Fibroblast of lung (primary cell): ENCODE data around the gene WFDC10B. TPM values are rescaled to one million over a fixed set of nuclear protein-coding genes. Genes with fewer than 3 reads are reported as not detected.
"Not testable (repeated sequence)": the region's sequence is repeated elsewhere in the genome, so short reads cannot be mapped to it uniquely, and the experiment has no call there.

ENCODE experiments used
- DNase-seq, 2 donors: peaks; one replicate each; pipeline versions ENCODE4 v3.0.0 to v3.0.0-alpha.2; 2010; ENCODE audit warnings: low read depth in 2 of 2
- H2AFZ ChIP-seq: 2 replicates; pipeline ENCODE4 v1.5.1; 2012; ENCODE audit warnings: low read length, control low read depth, inconsistent platforms
- H3K27ac ChIP-seq: 2 replicates; pipeline ENCODE4 v1.5.1; 2011; ENCODE audit warnings: low read length, control low read depth; ENCODE audit not compliant: insufficient read depth
- H3K27me3 ChIP-seq: 2 replicates; pipeline ENCODE4 v1.5.1; 2011; ENCODE audit warnings: mild to moderate bottlenecking, low read length; ENCODE audit not compliant: control insufficient read depth, insufficient read depth
- H3K36me3 ChIP-seq: 2 replicates; pipeline ENCODE4 v1.5.1; 2011; ENCODE audit warnings: low read length; ENCODE audit not compliant: control insufficient read depth, insufficient read depth
- H3K4me1 ChIP-seq: 2 replicates; pipeline ENCODE4 v1.5.1; 2011; ENCODE audit warnings: low read length; ENCODE audit not compliant: control insufficient read depth, insufficient read depth; ENCODE audit errors: extremely low read depth
- H3K4me2 ChIP-seq: 2 replicates; pipeline ENCODE4 v1.5.1; 2011; ENCODE audit warnings: low read length, control low read depth; ENCODE audit not compliant: insufficient read depth; ENCODE audit errors: extremely low read depth
- H3K4me3 ChIP-seq, 4 experiments: fragments of 200-600 bp in 1 of 4; sonication (generic) in 1 of 4; replicated peaks in 1 of 4; 2 replicates each; pipeline ENCODE4 v1.5.1; 2011 to 2016; ENCODE audit warnings: low read length in 4 of 4, low read depth in 3 of 4, mild to moderate bottlenecking in 3 of 4, control low read depth in 2 of 4, inconsistent platforms in 1 of 4, mixed read lengths in 1 of 4; ENCODE audit not compliant: insufficient read depth in 1 of 4; ENCODE audit errors: control extremely low read depth in 1 of 4
- H3K79me2 ChIP-seq: 2 replicates; pipeline ENCODE4 v1.5.1; 2012; ENCODE audit warnings: mild to moderate bottlenecking, low read length, inconsistent platforms; ENCODE audit not compliant: control insufficient read depth, insufficient read depth
- H3K9ac ChIP-seq: 2 replicates; pipeline ENCODE4 v1.5.1; 2011; ENCODE audit warnings: mild to moderate bottlenecking, low read length, control low read depth; ENCODE audit not compliant: insufficient read depth
- H3K9me3 ChIP-seq: 2 replicates; pipeline ENCODE4 v1.5.1; 2012; ENCODE audit warnings: low read depth, low read length; ENCODE audit not compliant: control insufficient read depth, insufficient read depth
- H4K20me1 ChIP-seq: 2 replicates; pipeline ENCODE4 v1.5.1; 2011; ENCODE audit warnings: low read length; ENCODE audit not compliant: control insufficient read depth, insufficient read depth; ENCODE audit errors: extremely low read depth
- EZH2 ChIP-seq: IDR thresholded peaks from 2 replicates; pipeline ENCODE4 v1.5.1; 2012; ENCODE audit warnings: low read length, control low read depth, mild to moderate bottlenecking; ENCODE audit errors: missing control alignments
- polyA plus RNA-seq, 2 donors: library from polyadenylated mRNA; depleted of rRNA in 1 of 2; stranded (reverse) in 1 of 2; unstranded in 1 of 2; fragments of >200 nt; gene quantifications; 2 replicates each; pipeline ENCODE4 v1.2.1, GENCODE V29; 2011 to 2012; ENCODE audit warnings: missing spikeins in 1 of 2
- total RNA-seq: library from RNA; depleted of rRNA; stranded (reverse); fragments of >200 nt; gene quantifications from 2 replicates; pipeline ENCODE4 v1.2.1, GENCODE V29; 2014
- TF ChIP-seq, protein P1 (sequence below), 2 donors: IDR thresholded peaks in 1 of 2; conservative IDR thresholded peaks in 1 of 2; 1 replicate in 1 of 2; 2 replicates in 1 of 2; pipeline ENCODE4 v1.5.1; 2011 to 2012; ENCODE audit warnings: low read length in 2 of 2, control low read depth in 1 of 2, inconsistent platforms in 1 of 2, low read depth in 1 of 2, mild to moderate bottlenecking in 1 of 2

WFDC10B gene
- total and polyA plus RNA-seq, 2 donors (not counting 1 experiment from before 2014, with no cell fraction given): 0.22 TPM; not detected in 1

GRCh38 chr20:45647441-45648050 lies 57.3 kb downstream of the WFDC10B start:
- Histone ChIP-seq H3K27ac (no peak overlapping the region), H3K9ac (no peak overlapping the region), H3K79me2 (no peaks in the 10 kb centered on the region), H3K9me3 (no peaks in the 10 kb centered on the region), H3K36me3 (no peaks in the 10 kb centered on the region), H4K20me1 (no peaks in the 10 kb centered on the region), H3K4me1 (no peaks in the 10 kb centered on the region), H3K27me3 (no peaks in the 10 kb centered on the region), H3K4me2 (no peak overlapping the region), H3K4me3 (no peak overlapping the region), H2AFZ (no peak overlapping the region)
- TF ChIP-seq EZH2: no peak
- TF ChIP-seq, protein P1, sequence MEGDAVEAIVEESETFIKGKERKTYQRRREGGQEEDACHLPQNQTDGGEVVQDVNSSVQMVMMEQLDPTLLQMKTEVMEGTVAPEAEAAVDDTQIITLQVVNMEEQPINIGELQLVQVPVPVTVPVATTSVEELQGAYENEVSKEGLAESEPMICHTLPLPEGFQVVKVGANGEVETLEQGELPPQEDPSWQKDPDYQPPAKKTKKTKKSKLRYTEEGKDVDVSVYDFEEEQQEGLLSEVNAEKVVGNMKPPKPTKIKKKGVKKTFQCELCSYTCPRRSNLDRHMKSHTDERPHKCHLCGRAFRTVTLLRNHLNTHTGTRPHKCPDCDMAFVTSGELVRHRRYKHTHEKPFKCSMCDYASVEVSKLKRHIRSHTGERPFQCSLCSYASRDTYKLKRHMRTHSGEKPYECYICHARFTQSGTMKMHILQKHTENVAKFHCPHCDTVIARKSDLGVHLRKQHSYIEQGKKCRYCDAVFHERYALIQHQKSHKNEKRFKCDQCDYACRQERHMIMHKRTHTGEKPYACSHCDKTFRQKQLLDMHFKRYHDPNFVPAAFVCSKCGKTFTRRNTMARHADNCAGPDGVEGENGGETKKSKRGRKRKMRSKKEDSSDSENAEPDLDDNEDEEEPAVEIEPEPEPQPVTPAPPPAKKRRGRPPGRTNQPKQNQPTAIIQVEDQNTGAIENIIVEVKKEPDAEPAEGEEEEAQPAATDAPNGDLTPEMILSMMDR (conservative IDR thresholded peaks at IDR 0.05 in 1 of 2, IDR thresholded peaks at IDR 0.05 in 1 of 2; ENCODE audit: low read depth in 1 of 2, low read length in 2 of 2): no peak
- no peak for DNase-seq

- no peak for DNase-seq
- TF ChIP-seq, protein P1 (conservative IDR thresholded peaks at IDR 0.05 in 1 of 2, IDR thresholded peaks at IDR 0.05 in 1 of 2; ENCODE audit: low read depth in 1 of 2, low read length in 2 of 2): no peak
- no peak for TF ChIP-seq EZH2
- Histone ChIP-seq H3K4me2 (no peak overlapping the region), H3K27ac (no peak overlapping the region), H3K4me3 (no peak overlapping the region), H4K20me1 (no peaks in the 10 kb centered on the region), H3K36me3 (no peaks in the 10 kb centered on the region), H3K9me3 (no peaks in the 10 kb centered on the region), H3K79me2 (no peaks in the 10 kb centered on the region), H3K4me1 (no peaks in the 10 kb centered on the region), H3K9ac (no peak overlapping the region), H2AFZ (no peak overlapping the region), H3K27me3 (no peaks in the 10 kb centered on the region)
These were observed 57.9 kb downstream of the WFDC10B start for GRCh38 chr20:45646875-45647274.

GRCh38 chr20:45645869-45646268 lies 59.0 kb downstream of the WFDC10B start:
- not testable (repeated sequence) for H4K20me1 ChIP-seq, H3K4me1 ChIP-seq, H3K4me3 ChIP-seq, H3K9ac ChIP-seq, H3K79me2 ChIP-seq, H3K9me3 ChIP-seq, H3K36me3 ChIP-seq, DNase-seq, H3K27ac ChIP-seq, H3K4me2 ChIP-seq, H2AFZ ChIP-seq, H3K27me3 ChIP-seq

GRCh38 chr20:45641076-45641475 lies 63.7 kb downstream of the WFDC10B start:
- not testable (repeated sequence) for H2AFZ ChIP-seq, H3K27me3 ChIP-seq, H4K20me1 ChIP-seq, H3K4me3 ChIP-seq, H3K4me1 ChIP-seq, H3K27ac ChIP-seq, H3K9ac ChIP-seq, H3K79me2 ChIP-seq, DNase-seq, H3K4me2 ChIP-seq, H3K9me3 ChIP-seq, H3K36me3 ChIP-seq
